ENCODE results near the gene BCAT1.
"Not testable (repeated sequence)": the region's sequence is repeated elsewhere in the genome, so short reads cannot be mapped to it uniquely, and the experiment has no call there.

Gene BCAT1

DNA sequence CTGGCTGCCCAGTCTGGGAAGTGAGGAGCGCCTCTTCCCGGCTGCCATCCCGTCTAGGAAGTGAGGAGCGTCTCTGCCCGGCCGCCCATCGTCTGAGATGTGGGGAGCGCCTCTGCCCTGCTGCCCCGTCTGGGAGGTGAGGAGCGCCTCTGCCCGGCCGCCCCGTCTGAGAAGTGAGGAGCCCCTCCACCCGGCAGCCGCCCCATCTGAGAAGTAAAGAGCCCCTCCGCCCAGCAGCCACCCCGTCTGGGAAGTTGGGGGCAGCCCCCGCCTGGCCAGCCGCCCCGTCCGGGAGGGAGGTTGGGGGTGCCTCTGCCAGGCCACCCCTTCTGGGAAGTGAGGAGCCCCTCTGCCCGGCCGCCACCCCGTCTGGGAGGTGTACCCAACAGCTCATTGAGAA, 22.8 kb downstream of the BCAT1 start:
- DNase-seq (ENCODE audit: low read depth): not testable (repeated sequence)

DNA sequence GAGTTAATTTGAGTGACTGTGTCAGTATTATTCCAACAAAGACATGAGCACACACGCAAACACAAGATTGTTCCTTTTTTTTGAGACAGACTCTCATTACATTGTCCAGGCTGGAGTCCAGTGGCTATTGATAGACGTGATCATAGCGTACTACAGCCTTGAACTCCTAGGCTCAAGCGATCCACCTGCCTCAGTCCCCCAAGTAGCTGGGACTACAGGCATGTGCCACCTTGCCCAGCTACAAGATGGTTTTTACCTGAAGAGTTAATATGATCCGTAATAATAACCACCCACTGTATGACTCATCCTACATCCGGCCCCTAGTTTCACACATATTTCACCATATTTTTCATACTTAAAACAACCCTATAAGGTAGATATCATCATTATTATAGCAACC, 26.8 kb downstream of the BCAT1 start:
- DNase-seq (ENCODE audit: low read depth): no peak

DNA sequence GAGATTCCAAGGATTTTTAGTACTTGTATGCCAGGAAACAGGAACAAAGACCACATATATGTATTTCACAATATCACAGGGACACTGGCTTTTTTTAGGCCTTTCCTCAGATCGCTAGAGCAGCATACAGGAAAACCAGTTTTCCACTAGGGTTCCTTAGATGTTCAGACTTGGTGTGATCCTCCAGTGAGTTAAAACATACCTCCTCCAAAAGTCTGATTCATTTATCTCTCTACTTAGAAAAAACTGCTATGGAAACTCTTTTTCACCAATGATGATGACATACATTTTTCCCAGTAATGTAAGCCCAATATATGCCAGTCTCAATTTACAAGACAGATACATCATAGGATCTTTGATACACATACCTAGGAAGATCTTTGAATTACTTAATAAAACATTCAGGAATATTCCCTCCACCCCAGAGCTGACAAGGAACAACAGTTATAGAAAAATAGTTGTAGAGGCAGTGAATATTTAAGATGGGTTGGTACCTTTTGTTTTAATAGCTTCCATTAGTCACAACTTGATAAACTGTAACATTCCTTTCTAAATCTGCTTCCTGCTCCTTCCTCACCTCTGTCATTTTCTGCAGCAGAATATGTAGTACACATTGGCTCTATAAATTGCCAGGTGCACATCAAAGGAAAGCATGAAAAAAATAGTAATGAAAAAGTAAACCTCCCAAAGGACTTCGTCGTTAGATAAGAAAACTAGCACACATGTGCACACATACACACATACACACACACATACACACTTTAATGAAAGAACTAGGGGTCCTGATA, 27.5 kb downstream of the BCAT1 start:
- DNase-seq (ENCODE audit: low read depth): no peak

DNA sequence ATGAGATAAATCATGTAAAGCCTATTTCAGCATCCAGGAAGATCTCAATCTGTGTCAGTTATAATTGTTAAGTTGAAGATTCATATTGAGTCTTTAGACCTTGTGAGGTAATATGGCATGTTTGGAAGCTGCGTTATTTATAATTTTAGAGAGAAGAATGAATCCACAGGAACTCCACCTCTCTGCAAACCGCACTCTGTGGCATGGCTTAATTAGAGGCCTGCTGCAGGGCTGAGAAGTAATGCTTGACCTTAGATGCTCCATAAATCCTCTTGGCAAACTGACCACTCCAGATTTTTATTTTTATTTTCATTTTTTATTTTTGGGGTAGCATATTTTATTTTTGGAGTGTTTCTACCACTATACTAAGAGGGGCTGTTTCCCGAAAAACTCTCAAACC, 28.8 kb downstream of the BCAT1 start:
- DNase-seq (ENCODE audit: low read depth): no peak

DNA sequence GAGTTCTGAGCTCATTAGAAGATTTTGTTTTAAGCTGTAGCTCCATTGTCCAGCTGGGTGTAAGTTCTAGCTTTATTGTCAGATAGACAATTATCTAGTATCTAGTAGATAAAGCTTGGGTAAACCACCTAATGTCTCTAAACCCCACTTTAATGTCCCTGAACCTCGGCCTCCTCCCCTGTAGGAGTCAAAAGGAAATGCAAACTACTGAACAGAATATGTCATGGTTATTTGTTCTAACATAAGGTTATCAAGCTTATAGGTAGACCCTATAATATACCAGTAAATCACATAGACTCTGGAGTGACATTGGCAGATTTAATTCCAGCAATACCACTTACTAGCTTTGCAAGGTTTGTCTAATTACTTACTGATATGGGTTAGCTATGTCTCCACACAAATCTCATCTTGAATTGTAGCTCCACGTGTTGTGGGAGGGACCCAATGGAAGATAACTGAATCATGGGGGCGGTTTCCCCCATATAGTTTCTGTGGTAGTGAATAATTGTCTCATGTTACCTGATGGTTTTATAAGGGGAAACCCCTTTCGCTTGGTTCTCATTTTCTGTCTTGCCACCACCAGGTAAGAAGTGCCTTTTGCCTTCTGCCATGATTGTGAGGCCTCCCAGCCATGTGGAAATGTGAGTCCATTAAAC, 29.4 kb downstream of the BCAT1 start:
- DNase-seq (ENCODE audit: low read depth): no peak

DNA sequence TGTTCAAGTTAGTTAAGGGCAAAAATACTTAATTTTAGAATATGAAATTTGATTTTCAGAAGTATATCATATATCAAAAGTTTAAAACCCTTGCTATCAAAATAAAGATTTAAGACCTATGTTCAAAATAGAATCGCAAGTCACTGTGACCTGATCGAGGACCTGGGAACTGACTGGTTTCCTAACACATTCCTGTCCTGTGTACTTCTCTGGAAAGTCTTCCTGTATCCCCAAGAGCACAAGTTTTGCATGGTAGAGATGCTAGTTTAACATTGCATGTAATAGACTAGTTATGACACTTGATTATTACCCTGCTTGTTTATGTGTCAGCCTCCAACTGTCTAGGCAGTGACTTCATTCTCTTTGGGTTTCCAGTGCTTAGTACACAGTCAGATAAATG, 30.3 kb downstream of the BCAT1 start:
- DNase-seq (ENCODE audit: low read depth): no peak

DNA sequence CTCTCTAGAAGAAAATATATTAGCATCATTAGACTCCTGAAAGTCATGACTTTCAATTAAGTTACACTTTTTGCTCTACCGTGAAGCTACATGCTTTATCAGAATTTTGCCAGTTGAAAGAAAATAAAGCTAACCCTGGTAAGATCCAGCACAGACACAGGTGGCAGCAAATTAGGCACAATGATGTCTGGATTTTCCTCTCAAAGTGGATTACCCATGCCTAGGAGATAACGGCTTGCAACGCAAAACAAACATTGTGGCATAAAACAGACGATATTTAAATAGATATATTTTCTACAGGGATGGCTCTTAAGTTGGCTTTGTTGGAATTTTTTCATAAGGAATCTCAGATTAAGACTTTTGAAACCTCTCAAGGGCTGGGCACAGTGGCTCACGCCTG, 33.4 kb downstream of the BCAT1 start:
- DNase-seq (ENCODE audit: low read depth): no peak

DNA sequence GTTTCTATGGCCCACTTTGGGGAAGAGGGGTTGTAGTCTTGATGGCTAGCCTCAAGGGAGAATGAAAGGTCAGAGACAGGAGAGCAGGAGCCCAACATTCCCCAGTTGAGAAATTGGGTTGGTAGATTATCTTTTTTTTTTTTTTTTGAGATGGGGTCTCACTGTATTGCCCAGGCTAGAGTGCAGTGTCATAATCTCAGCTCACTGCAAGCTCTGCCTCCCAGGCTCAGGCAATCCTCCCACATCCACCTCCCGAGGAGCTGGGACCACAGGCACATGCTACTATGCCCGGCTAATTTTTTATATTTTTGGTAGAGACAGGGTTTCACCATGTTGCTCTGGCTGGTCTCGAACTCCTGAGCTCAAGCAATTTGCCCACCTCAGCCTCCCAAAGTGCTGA, 34.9 kb downstream of the BCAT1 start:
- DNase-seq (ENCODE audit: low read depth): no peak

DNA sequence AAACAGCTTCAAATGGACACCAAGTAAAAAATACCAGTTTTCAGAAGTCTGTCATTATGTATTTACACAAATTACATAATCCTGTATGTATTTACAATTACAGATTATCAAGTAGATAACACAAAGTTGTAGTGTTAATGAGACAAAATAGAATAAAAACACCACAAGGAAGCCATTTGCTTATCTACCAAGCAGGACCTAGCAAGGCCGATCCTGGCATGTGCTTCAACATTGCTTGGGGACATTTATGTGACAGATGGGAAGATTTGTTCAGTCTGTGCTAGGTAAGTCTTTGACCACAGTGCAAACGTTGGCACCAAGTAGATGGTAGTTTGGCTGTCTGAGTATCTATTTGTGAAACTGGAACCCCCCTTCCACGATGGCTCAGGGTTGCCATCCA, 35.8 kb downstream of the BCAT1 start:
- DNase-seq (ENCODE audit: low read depth): no peak

DNA sequence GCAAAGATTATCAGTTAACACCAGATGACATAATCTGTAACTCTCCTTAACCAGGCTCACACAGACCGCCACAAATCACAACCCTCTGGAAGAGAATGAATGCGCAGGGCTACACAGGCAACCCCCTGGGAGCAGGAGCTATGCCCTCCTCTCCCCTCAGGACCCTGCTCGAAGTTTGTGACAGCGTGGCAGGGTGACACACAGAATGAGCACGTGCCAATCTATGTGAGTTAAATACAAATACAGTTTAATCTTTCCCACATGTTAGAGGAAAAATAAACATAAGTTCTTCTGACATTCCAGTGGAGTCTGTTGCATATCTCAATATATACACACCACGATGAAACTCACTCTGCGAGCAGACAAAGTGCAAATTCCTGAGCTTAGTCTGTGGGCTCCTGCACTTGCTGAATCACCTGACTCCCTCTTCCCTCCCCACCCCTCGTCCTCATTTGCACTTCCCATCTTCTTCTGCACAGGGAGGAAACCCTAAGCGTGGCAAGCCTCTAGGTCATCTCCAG, 37.6 kb downstream of the BCAT1 start:
- no peak for DNase-seq (ENCODE audit: low read depth)

DNA sequence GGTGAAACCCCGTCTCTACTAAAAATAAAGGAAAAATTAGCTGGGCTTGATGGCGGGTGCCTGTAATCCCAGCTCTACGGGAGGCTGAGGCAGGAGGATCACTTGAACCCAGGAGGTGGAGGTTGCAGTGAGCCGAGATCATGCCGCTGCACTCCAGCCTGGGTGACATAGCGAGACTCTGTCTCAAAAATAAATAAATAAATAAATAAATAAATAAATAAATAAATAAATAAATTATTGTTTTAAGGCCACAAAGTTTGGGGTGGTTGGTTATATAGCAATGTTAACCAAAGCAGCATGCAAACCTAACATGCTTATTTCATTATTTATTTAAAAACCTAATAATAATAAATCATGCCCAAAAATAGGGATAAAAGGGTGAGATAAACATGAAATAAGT, 38.7 kb downstream of the BCAT1 start:
- not testable (repeated sequence) for DNase-seq (ENCODE audit: low read depth)

DNA sequence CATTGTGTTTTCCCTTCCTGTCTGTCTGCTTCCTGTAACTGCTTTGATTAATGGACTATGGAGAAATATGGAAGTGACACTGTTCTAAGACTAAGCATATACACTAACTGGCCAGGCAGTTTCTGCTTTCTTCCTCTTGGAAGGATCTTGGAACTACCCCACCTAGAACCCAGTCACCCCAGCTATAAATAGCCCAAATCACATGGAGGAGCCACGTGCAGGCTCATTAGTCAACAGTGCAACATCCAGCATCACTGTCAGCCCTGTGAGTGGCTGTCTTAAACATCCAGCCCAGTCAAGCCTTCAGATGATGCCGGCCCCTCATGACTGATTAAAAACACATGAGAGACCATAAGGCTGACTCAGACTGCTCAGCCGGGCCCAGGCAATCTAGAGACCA, 39.2 kb downstream of the BCAT1 start:
- DNase-seq (ENCODE audit: low read depth): no peak

DNA sequence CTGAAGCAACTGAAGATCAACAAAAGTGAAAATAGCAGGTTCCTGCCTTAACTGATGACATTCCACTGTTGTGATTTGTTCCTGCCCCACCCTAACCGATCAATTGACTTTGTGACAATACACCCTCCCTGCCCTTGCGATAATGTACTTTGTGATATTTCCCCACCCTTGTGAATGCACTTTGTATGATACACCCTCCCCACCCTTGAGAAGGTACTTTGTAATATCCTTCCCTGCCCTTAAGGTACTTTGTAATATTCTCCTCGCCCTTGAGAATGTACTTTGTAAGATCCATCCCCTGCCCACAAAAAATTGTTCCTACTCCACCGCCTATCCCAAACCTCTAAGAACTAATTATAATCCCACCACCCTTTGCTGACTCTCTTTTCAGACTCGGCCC, 41.4 kb downstream of the BCAT1 start:
- no peak for DNase-seq (ENCODE audit: low read depth)

DNA sequence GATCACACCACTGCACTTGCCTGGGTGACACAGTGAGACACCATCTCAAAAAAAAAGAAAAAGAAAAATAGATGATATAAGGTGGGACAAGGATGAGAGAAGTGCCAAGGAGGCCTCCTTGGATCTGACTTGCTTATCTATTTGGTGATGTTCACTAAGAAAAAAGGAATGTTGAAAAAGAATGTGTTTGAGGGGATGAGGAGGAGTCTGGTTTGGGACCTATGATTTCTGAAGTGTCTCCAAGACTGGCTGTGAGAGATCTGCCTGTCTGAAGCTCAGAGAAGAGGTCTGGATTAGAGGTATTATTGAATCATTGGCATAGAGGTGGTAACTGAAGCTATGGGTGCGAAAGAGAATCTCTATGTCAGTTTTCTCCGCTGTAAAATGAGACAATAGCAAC, 42.8 kb downstream of the BCAT1 start:
- DNase-seq (ENCODE audit: low read depth): no peak

DNA sequence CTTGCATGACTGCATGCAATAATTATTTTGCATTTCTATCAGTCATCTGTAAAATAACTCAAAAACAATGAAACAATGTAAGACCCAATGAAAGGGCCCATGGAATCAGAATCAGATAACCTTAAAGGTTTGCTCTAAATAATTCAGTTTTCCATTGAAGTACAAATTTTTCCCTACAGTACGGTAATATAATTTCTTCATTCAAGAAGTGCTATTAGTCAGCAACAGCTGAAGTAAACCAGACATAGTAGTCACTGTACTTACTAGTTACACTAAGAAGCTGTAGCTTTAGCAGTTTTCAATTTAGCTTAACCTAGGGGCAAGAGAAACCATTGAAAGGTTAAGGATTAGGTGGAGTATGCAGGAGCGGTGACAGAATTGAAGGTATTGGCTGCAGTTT, 43.5 kb downstream of the BCAT1 start:
- no peak for DNase-seq (ENCODE audit: low read depth)

DNA sequence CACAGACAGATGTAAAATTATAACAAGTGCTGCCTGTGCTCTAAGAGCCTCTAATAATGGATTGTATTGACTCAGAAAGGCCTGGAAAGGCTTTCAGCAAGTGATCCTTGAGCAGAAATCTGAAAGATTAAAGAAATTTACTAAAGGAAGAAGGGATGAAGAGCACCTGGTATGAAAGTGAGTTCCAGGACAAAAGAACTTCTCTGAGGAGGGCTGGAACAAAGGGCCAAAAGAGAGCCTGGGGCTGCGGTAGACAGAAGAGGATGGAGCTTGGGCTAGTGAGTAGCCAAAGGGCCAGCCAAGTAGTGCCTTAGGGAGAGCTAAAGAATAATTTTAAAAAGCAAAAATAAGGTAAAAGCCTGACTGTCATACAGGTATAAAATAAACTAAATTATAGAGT, 44.0 kb downstream of the BCAT1 start:
- DNase-seq (ENCODE audit: low read depth): no peak

DNA sequence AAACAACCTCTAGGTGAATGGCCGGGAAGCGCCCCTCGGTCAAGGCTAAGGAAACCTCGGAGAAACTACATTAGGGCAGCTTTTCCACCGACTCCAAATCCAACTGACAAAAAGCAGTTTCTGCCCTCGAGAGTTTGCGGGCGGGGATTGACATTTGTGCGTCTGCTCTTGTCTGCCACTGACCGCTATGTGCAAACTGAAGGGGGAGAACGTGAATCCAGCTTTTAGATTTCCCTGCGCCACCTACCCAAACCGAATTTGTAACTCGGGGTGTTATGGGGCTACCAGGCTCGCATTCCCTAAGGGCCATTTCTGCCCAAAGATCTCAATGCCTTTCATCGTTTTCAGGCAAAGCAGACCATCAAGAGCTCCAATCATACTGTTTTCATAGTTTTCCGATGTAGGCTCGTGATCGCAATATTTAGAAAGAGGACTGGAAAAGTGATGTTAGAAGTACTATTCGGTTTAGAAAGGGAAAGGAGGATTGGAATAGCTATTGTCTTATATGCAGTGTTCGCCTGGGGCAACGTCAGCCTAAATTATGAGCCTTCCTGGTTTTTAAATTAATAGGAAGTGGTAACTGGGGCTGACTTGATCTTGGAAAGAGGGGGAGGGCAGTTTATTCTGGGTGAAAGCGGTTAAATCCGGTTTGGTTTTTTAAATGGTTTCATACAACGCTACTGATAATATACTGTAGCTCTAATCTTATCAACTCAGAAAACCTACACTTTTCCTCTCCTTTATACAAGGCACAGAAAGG, 45.4 kb downstream of the BCAT1 start:
- no peak for DNase-seq (ENCODE audit: low read depth)

DNA sequence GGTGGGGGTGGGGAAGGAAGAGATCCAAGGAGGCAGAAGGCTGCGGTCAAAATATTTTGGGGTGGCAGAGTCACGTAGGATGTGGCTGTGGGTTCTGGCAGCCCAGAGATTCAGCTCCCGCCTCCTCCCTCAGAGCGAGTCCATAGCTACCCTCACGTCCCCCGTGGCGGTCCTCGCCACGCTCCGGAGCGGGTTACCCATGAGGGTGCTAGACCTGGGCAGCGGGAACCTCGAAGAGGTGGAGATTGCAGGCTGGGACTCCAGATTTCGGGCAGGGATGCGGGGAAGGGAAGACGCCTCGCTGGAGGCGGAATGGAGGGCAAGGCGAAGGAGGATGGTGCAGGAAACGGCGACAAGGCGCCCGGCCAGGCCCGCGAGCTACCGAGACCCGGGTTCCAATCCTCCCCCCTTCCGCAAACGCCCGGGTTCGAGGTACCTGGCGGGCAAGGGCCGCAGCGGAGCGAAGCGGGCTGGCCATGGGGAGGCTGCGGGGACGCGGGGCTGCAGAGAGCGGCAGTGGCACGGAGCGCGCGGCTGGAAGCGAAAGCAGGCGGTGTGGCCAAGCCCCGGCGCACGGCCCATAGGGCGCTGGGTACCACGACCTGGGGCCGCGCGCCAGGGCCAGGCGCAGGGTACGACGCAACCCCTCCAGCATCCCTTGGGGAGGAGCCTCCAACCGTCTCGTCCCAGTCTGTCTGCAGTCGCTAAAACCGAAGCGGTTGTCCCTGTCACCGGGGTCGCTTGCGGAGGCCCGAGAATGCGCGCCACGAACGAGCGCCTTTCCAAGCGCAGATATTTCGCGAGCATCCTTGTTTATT, 46.2 kb downstream of the BCAT1 start:
- no peak for DNase-seq (ENCODE audit: low read depth)

DNA sequence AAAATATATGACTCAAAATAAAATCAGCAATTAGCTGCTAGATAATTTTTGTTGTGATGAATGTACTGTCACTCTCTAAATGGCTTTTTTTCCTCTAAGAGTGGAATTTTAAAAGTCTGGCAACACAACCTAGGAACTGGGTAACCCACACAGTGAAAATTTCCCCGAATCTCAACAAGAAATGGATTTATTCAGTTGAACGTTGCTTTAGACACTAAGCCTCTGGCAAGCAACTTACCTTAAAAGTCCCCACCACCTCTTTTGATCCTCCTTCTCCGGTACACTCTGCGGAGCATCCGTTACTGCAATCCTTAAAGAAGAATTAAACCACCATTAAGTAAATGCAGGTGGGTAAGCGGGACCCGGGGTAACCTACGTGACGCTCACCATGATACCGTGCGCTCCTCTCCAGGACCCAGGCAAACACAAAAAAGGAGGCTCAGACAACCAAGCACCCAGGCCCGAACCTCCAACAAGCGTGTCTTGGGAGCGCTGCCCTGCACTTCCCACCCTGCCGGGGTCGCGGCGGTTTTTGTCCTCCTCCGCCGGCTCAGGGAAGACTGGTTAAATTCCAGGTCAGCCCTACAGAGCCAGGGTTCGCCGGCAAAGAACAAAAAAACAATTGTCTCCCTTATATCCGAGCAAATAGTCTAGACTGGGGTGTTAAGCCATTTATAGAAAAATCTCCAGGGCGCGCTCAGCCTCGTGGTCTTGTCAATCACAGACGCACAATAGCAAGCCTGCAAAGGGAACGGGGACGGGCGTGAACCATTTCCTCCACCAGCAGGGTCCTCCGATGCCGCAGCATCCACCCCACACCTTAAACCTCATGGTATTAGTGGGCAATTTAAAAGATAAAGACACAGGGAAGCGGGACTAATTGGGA, 47.1 kb downstream of the BCAT1 start:
- no peak for DNase-seq (ENCODE audit: low read depth)

DNA sequence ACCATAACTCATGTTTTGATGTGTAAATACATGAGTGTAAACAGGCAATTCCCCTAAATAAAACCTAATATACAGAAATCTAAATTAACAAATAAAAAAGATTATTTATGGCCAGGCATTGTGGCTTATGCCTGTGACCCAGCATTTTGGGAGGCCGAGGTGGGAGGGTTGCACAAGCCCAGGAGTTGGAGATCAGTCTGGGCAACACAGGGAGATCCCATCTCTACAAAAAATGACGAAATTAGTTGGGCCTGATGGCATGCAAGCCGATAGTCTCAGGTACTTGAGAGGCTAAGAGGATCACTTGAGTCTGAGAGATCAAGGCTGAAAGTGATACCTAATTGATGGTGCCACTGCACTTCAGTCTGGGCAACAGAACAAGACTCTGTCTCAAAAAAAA, 48.7 kb downstream of the BCAT1 start:
- DNase-seq (ENCODE audit: low read depth): no peak

DNA sequence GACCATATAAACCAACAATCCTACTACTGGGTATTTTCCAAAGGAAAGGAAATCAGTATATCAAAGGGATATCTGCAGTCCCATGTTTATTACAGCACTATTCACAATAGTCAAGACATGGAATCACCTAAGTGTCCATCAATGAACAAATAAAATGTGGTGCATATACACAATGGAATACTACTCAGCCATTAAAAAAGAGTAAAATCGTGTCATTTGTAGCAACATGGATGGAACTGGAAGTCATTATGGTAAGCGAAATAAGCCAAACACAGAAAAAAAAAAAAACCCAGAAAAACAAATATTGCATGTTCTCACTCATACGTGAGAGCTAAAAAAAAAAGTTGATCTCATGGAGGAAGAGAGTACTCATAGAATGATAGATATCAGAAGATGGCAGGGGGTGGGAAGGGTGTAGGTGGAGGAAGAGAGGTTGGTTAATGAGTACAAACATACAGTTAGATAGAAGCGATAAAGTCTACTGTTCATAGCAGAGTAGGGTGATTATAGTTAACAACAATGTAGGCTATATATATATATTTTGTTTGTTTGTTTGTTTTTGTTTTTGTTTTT, 49.3 kb downstream of the BCAT1 start:
- DNase-seq (ENCODE audit: low read depth): no peak
